GM18868 (cell line): Measurements from ENCODE around the gene FAU.
A peak's percentile ranks its signal among the peaks of the same experiment; 100 is the strongest.

Experiments
- ATAC-seq: cut with Tn5 transposase; IDR thresholded peaks from one replicate; pipeline ENCODE4 v1.9.1; 2021; ENCODE audit warnings: mild to moderate bottlenecking, moderate library complexity; ENCODE audit not compliant: unreplicated experiment

The FAU gene

DNA sequence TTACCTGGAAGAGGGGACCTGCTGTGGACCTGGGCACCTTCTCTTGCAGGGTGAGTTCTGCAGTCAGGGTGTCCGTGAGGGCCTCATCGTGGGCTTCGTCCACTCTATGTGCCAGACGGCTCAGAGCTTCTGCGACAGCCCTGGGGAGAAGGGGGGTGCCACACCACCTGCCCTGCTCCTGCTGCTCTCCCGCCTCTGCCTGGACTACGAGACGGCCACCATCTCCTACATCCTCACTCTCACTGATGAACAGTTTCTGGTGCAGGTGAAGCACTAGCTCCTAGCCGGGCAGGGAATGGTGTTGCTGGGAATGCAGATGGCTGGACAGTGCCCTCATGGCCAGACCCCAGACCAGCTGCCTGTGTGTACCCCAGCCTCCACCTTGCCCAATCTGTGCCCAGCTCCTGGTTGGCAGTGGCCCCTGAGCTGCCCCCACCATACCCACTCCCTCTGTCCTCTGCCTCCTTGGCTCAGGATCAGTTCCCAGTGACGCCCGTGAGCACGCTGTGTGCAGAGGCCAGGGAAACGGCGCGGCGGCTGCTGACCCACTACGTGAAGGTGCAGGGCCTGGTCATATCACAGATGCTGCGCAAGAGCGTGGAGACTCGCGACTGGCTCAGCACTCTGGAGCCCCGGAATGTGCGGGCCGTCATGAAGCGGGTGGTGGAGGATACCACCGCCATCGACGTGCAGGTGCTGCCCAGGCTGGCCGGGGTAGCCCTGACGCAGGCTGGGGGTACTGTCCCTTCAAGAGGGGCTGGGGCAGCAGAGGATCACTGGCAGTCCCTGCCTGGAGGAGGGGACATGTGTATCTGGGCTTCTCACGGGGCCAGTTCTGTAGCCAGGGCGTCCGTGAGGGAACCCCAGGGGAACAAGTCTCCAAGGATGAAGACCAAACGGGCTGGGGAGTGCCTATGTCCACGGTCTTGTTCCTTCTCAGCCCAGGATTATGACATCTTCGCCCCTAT, 12.4 kb downstream of the FAU start:
- no peak for ATAC-seq

GRCh38 chr11:65108469-65109123, 13.3 kb downstream of the FAU start:
- ATAC-seq: no peak

DNA sequence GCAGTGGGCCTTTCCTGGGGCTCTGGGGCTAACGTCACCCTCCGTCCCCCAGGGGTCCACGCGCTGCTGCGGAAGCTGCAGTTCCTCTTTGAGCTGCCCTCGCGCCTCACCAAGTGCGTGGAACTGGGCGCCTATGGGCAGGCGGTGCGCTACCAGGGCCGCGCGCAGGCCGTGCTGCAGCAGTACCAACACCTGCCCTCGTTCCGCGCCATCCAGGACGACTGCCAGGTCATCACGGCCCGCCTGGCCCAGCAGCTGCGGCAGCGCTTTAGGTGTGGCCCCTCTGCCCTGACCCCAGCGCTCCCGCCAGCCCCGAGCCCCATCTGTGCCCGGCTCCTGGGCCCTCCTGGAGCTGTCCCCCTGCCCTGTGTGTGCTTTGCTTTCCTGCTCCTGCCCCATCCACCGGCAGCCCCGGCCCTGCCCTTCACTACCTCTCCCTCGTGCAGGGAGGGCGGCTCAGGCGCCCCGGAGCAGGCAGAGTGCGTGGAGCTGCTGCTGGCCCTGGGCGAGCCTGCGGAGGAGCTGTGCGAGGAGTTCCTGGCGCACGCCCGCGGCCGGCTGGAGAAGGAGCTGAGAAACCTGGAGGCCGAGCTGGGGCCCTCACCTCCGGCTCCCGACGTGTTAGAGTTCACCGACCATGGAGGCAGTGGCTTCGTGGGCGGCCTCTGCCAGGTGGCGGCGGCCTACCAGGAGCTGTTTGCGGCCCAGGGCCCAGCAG, 14.0 kb downstream of the FAU start:
- no peak for ATAC-seq

GRCh38 chr11:65107078-65107477, 14.9 kb downstream of the FAU start:
- no peak for ATAC-seq

DNA sequence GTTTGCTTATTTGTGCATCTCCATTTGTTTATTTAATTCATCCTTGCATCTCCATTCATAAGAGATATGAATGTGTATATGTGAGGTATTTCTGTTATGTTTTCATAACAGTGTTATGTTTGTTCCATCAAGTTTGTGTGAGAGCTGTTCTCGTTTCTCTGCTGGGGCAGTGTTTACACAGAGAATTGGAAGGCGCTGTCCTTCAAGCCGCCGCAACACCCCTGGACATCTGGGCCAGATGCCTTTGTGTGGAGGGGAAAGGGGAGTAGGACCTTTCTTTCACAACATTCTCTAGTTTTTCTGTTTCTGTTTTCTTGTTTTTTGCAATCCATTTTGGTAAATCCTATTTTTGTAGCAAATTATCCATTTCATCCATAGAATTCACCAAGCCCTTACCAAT, 17.3 kb downstream of the FAU start:
- ATAC-seq: no peak

DNA sequence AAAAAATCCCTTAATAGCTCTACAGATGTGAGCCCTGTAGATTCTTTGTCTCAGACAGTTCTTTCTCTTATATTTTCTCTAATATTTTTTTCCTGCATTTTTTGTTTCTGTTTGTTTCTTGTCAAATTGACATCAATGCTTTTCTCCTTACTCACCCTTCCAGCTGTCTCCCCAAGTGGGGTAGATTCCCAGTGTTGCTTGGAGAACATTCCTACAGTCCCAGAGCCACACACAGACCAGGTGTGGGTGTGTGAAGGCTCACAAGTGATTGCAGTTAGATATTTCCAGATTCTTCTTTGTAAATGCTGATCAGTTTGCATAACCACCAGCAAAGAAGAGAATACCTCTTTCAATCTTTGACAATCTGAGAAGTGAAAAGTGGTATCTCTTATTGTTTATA, 18.5 kb downstream of the FAU start:
- no peak for ATAC-seq

DNA sequence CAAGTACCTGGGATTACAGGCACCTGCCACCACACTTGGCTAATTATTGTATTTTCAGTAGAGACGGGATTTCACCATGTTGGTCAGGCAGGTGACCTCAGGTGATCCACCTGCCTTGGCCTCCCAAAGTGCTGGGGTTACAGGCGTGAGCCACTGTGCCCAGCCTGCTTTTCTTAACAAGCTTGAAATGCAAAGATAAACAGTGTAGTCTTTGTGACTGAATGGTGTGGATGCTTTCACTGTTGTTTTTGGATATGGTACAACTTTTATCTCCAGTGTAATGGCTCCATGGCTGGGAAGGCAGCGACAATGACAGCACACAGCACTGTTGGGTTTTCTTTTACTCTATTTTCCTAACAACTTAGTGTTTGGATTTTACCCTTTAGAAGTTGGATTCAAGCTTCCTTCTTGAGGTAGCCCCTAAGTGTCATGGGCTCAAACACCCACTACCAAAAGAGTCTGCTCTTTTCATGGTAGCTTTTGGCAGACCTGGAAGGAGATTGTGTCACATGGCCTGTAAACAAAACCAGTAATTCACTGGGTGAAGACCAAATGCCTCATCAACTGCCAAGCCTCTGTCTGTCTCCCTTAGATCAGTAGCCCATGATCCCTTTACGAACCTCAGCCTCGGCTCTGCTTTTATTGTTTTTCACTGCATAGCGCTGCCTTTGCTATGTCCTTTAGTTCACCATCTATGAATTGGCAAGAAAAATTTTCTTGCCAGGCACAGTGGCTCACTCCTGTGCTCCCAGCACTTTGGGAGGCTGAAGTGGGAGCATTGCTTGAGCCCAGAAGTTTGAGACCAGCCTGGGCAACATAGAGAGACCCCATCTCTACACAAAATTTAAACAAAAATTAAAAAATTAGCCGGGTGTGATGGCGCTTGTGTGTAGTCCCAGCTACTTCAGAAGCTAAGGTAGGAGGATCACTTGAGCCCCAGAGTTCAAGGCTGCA, 19.5 kb downstream of the FAU start:
- no peak for ATAC-seq

DNA sequence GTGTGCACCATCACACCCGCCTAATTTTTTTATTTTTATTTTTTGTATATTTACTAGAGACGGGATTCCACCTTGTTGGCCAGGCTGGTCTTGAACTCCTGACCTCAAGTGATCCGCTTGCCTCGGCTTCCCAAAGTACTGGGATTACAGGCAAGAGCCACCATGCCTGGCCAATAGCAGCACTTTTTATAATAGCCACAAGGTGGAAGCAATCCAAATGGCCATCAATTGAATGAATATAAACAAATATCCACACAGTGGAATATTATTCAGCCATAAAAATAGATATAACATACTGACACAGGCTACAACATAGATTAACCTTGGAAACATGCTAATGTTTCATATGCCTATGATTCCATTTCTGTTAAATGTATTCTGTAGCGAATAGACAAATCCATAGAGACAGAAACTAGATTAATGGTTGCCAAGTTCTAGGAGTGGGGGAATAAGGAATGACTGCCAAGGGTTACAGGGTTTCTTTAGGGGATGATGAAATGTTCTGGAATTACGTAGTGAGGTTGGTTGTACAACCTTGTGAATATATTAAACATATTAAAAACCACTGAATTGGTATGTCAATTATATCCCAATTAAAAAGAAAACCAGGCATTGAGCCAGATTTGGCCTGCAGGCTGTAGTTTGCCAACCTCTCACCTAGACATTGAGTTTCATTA, 21.1 kb downstream of the FAU start:
- ATAC-seq: no peak

DNA sequence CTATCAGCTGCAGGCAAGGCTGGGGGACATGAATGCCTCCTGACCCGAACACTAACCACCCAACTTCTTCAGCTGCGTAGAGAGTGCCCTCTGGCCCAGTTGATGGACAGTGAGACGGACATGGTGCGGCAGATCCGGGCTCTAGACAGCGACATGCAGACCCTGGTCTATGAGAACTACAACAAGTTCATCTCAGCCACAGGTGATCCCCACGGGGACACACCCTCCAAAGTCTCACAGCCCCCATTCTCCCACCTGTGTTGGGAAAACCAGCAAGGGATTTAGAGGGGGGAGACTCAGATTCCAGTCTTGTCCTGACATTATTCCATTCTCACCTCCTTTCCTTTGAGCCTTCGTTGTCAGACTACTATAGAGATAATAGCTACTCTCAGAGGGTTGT, 25.0 kb downstream of the FAU start:
- no peak for ATAC-seq

DNA sequence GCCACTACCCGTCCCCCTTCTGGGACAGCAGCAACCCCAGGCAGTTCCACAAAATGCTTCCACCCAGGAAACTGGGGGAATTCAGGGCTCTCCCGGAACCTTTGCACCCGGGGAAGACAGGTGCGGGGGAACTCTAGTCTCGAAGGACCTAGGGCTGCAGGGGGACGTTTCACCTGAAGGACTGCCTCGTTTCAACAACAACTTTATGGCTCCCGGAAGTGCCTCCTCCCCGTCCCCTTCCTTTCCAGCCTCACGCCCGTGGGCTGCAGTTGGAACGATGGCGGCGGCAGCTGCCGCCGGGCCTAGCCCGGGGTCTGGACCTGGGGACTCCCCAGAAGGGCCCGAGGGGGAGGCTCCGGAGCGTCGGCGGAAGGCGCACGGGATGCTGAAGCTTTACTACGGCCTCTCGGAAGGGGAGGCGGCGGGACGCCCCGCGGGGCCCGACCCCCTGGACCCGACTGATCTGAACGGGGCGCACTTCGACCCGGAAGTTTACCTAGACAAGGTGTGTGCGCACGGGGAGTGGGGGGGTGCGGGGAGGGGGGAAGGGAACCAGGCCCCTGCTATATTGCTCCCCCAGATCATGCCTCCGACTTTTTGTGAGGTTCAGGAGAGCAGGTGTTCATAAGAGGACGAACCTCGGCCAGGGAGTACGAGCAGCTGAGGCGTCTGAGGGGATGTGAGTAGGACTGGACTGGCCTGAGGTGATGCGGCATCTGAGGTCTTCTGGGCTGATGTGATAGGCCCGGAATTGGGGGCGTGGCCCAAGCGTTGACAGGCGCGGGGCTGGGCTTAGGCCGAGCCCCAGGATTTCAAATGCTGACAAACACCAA, 25.7 kb downstream of the FAU start, which contains the start of gene VPS51:
VPS51 (plus strand) TSS at position 241 of the 833 bp plus-strand sequence; CDS start at position 278, 37 bp downstream.
- peak; percentile 83 for ATAC-seq

- ATAC-seq: no peak
Measured at GRCh38 chr11:65095427-65095826, 26.5 kb downstream of the FAU start.

GRCh38 chr11:65090628-65091027, 31.3 kb downstream of the FAU start:
- no peak for ATAC-seq

DNA sequence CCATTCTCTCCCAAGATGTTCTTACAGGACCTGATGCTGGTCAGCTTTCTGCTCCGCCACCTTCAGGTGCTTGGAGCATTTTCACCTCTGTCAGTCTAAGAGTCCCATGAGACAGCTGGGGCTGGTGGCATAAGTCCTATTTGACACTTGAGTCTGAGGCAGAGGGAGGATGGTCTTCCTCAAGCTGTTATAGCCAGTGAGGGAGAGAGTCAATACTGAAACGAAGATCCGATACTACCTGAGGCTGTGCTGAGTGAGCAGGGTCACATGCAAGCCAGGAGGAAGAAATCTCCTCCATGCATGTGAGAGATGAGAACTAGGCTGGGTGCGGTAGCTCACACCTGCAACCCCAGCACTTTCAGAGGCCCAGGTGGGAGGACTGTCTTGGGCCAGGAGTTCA, 32.3 kb downstream of the FAU start:
- ATAC-seq: no peak

DNA sequence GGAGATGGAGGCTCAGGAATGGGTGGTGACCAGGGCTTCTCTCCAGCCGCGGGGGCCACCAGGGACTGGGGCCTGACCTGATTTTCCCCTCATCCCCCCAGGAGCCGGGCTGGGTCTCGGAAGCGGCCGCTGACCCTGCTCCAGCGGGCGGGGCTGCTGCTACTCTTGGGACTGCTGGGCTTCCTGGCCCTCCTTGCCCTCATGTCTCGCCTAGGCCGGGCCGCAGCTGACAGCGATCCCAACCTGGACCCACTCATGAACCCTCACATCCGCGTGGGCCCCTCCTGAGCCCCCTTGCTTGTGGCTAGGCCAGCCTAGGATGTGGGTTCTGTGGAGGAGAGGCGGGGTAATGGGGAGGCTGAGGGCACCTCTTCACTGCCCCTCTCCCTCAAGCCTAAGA, 34.1 kb downstream of the FAU start:
- ATAC-seq: no peak

DNA sequence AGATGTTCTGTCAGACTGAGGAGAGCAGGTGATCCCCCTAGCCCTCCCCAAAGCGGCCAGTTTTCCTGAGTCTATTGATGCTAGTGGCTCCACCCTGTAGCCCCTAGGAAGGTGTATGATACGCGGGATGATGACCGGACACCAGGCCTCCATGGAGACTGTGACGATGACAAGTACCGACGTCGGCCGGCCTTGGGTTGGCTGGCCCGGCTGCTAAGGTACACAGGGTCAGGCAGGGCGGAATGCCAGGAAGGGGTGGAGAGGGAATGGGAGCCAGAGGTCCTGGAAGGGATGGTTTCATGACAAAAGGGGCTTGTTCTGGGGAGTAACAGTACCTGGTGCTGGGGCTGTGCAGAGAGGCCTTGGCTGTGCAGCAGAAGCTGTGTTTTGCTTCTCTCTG, 34.7 kb downstream of the FAU start:
- no peak for ATAC-seq

DNA sequence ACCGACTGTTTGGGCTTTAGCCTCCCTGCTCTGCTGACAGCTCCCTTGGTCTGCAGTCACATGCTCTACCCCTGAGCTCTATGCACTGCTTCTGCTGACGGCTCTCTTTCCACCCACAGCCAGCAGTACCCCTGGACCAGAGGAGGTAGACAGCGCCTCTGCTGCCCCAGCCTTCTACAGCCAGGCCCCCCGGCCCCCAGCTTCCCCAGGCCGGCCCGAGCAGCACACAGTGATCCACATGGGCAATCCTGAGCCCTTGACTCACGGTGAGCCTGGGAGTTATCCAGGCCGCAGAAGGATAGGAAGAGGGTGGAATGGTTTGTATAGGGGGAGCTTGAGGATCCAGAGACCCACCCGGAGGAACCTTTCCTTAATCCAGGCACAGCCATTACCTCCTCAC, 35.1 kb downstream of the FAU start:
- no peak for ATAC-seq

GRCh38 chr11:65085446-65085845, 36.5 kb downstream of the FAU start:
- ATAC-seq: no peak

GRCh38 chr11:65084598-65085375, 37.1 kb downstream of the FAU start:
- ATAC-seq: peak; percentile 13
